Transverse colon (tissue), 4 donors: ENCODE results near the gene UNC5A. TPM values are rescaled to one million over a fixed set of nuclear protein-coding genes. Genes with fewer than 3 reads are reported as not detected.

Experiments used
- DNase-seq: peaks from one replicate; pipeline ENCODE4 v3.0.0-alpha.2; 2019
- H3K27ac ChIP-seq, 4 donors: fragments of 200-600 bp; sonication (generic); 2 replicates each; pipeline ENCODE4 v1.5.1; 2016 to 2018; ENCODE audit warnings: inconsistent platforms in 4 of 4
- H3K27me3 ChIP-seq: fragments of 200-600 bp; sonication (generic); 2 replicates; pipeline ENCODE4 v1.5.1; 2017; ENCODE audit warnings: inconsistent platforms
- H3K36me3 ChIP-seq, 4 donors: fragments of 200-600 bp; sonication (generic); 2 replicates each; pipeline ENCODE4 v1.5.1; 2017 to 2019; ENCODE audit warnings: inconsistent platforms in 4 of 4
- H3K4me1 ChIP-seq, 4 donors: fragments of 200-600 bp; sonication (generic); 2 replicates each; pipeline ENCODE4 v1.5.1; 2017 to 2020; ENCODE audit warnings: inconsistent platforms in 4 of 4
- H3K4me3 ChIP-seq, 4 donors: fragments of 200-600 bp; sonication (generic); 1 replicate in 1 of 4; 2 replicates in 3 of 4; pipeline versions ENCODE4 v1.5.1 to v1.6.1; 2017 to 2019; ENCODE audit warnings: inconsistent platforms in 4 of 4
- H3K9me3 ChIP-seq, 2 donors: fragments of 200-600 bp; sonication (generic); 2 replicates each; pipeline ENCODE4 v1.5.1; 2017 to 2019; ENCODE audit warnings: inconsistent platforms in 2 of 2
- EP300 ChIP-seq: sonication (generic); formaldehyde crosslinking; IDR thresholded peaks from one replicate; pipeline ENCODE4 v1.6.1; 2017; ENCODE audit warnings: antibody characterized with exemption, low read depth
- POLR2A ChIP-seq: fragments of 450-650 bp; IDR thresholded peaks from one replicate; pipeline ENCODE4 v1.6.1; 2016; ENCODE audit warnings: antibody characterized with exemption, mild to moderate bottlenecking, moderate library complexity
- POLR2AphosphoS5 ChIP-seq, 3 donors: sonication (generic); formaldehyde crosslinking; IDR thresholded peaks; one replicate each; pipeline ENCODE4 v1.6.1; 2016; ENCODE audit warnings: antibody characterized with exemption in 3 of 3
- WGBS, 2 donors: methylation state at CpG; one replicate each; pipeline ENCODE4 v1.1.5; 2018; ENCODE audit warnings: low coverage in 1 of 2; 5-methylcytosine and 5-hydroxymethylcytosine counted together
- in situ Hi-C, 4 donors: fragments of 200-750 bp; cut with MboI; loops; one replicate each; pipeline versions ENCODE4 v1.15.0 to v1.15.1; 2017; ENCODE audit warnings: low sequenced_read_pairs in 3 of 4, low pct_ligation_motif_present in 1 of 4, low pct_unique_long_range_greater_than_20kb in 1 of 4
- intact Hi-C: fragments of 100-400 bp; cut with DNase I; formaldehyde crosslinking; loops from one replicate; pipeline ENCODE4 v1.15.1; 2023; ENCODE audit warnings: low total_unique reads
- total RNA-seq, 4 donors: library from RNA; depleted of rRNA; stranded (reverse); fragments of >200 nt; gene quantifications; one replicate each; pipeline ENCODE4 v1.1.0, GENCODE V29; 2016
- TF ChIP-seq, protein P1 (sequence below), 5 experiments: fragments of 200-600 bp in 3 of 5; fragments of 450-650 bp in 2 of 5; sonication (generic) in 3 of 5; IDR thresholded peaks; 1 replicate in 2 of 5; 2 replicates in 3 of 5; pipeline ENCODE4 v1.5.1; 2016 to 2017; ENCODE audit warnings: antibody characterized with exemption in 5 of 5, inconsistent platforms in 3 of 5, mild to moderate bottlenecking in 2 of 5, moderate library complexity in 1 of 5

UNC5A gene
- total RNA-seq, 4 donors from 2014 or later = 0.32 TPM; not detected in 3

GRCh38 chr5:176799488-176799887 is 10.9 kb upstream of the UNC5A start:
- H3K27me3 ChIP-seq = peaks cover 53% of the 10 kb centered on the region

DNA sequence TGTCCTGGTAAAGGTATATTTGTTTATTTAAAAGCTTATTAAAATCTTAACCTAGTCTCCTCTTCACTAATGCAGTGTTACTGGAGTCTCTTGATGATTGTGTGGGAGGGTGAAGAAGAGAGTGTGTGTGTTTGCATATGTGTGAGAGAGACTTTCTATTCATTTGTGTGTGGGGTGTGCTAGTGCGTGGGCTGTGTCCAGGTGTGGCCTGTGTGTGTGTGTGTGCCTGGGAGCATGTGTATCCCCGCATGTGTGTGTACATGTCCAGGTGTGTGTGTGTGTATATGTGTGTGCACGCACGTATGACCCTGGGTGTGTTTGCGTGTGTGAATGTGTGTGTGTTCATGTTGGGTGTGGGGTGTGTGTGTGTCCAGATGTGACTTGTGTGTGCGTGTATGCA is 10.3 kb upstream of the UNC5A start:
- no peaks in the 10 kb centered on the region for H3K4me1 ChIP-seq
- in situ Hi-C loops (no loop called here), intact Hi-C loops (no loop called here)
- no peaks in the 10 kb centered on the region for H3K36me3 ChIP-seq
- H3K4me3 ChIP-seq = no peak overlapping the region
- H3K9me3 ChIP-seq = no peaks in the 10 kb centered on the region
- peaks cover 50% of the 10 kb centered on the region for H3K27me3 ChIP-seq
- TF ChIP-seq, protein P1, sequence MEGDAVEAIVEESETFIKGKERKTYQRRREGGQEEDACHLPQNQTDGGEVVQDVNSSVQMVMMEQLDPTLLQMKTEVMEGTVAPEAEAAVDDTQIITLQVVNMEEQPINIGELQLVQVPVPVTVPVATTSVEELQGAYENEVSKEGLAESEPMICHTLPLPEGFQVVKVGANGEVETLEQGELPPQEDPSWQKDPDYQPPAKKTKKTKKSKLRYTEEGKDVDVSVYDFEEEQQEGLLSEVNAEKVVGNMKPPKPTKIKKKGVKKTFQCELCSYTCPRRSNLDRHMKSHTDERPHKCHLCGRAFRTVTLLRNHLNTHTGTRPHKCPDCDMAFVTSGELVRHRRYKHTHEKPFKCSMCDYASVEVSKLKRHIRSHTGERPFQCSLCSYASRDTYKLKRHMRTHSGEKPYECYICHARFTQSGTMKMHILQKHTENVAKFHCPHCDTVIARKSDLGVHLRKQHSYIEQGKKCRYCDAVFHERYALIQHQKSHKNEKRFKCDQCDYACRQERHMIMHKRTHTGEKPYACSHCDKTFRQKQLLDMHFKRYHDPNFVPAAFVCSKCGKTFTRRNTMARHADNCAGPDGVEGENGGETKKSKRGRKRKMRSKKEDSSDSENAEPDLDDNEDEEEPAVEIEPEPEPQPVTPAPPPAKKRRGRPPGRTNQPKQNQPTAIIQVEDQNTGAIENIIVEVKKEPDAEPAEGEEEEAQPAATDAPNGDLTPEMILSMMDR (IDR thresholded peaks at IDR 0.05) = no peak
- TF ChIP-seq POLR2A (no peak), EP300 (no peak), POLR2AphosphoS5 (IDR thresholded peaks at IDR 0.05) (no peak)
- WGBS, 2 donors = 92% methylated on average over 6 of the region's 6 CpGs; no CpG with 5 or more reads in 1 of the 2 donors
- H3K27ac ChIP-seq = no peak overlapping the region
- DNase-seq = no peak

More at GRCh38 chr5:176799488-176799887, 10.9 kb upstream of the UNC5A start:
- no peak overlapping the region for H3K4me3 ChIP-seq
- WGBS, 2 donors = 80 to 85% methylated on average over 8 to 12 of the region's 12 CpGs
- in situ Hi-C loops = no loop called here
- no peak overlapping the region for H3K27ac ChIP-seq
- no peak for TF ChIP-seq POLR2AphosphoS5 (IDR thresholded peaks at IDR 0.05)
- TF ChIP-seq POLR2A = no peak
- TF ChIP-seq, protein P1 (IDR thresholded peaks at IDR 0.05) = no peak
- TF ChIP-seq EP300 = no peak
- intact Hi-C loops = no loop called here
- no peaks in the 10 kb centered on the region for H3K36me3 ChIP-seq
- H3K4me1 ChIP-seq = no peaks in the 10 kb centered on the region
- H3K9me3 ChIP-seq = no peaks in the 10 kb centered on the region
- DNase-seq = no peak

GRCh38 chr5:176802116-176802784 is 8.1 kb upstream of the UNC5A start:
- TF ChIP-seq, protein P1 (IDR thresholded peaks at IDR 0.05) = no peak
- TF ChIP-seq POLR2A = no peak
- H3K27me3 ChIP-seq = peaks cover 46% of the 10 kb centered on the region

DNA sequence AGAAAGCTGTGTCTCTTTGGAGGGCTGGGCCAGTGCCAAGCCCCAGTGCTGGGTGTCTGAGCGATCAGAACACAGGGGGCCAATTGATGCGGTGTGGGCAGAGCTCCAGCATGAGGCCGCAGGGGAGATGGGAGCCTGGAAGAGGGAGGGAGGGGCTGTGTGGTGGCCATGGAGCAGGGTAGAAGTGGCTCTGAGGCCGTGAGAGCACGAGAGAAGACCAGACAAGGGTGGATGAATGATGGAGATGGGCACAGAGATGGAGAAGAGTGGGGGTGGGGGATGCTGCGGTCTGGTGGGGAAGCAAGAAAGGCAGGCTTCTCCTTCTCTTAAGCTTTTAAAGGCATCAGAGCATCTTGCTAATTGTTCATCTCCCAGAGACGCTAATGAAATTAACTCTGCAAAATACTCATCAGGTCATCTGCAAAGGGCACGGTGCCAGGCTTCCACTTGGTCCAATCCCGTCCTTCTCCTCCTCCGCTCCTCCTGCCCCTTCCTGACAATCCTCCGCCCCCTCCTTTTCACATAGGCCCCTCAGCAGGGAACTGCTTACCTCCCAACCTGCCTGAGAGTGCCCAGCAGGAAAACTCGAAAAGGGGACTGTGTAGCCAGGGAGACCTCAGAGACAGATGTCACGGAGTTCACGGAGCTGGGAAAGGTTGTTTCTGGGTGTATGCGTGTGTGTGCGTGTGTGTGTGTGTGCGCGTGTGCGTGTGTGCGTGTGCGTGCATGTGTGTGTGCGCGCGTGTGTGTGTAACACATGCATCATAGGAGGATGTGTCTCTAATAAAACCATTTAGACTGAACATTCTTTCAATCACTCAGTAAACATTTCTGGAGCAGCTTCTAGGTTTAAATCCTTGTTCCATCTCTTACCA is 7.1 kb upstream of the UNC5A start:
- no peaks in the 10 kb centered on the region for H3K4me1 ChIP-seq
- TF ChIP-seq POLR2AphosphoS5 (IDR thresholded peaks at IDR 0.05) = no peak
- TF ChIP-seq EP300 = no peak
- no peak for TF ChIP-seq POLR2A
- TF ChIP-seq, protein P1 (IDR thresholded peaks at IDR 0.05) = no peak
- H3K27me3 ChIP-seq = peaks cover 46% of the 10 kb centered on the region
- intact Hi-C loops (no loop called here), in situ Hi-C loops (no loop called here)
- H3K4me3 ChIP-seq = no peak overlapping the region
- WGBS, 2 donors = 34 to 68% methylated on average over 7 to 24 of the region's 24 CpGs
- H3K27ac ChIP-seq = no peak overlapping the region
- H3K9me3 ChIP-seq = no peaks in the 10 kb centered on the region
- no peaks in the 10 kb centered on the region for H3K36me3 ChIP-seq
- DNase-seq = no peak

More at GRCh38 chr5:176802116-176802784, 8.1 kb upstream of the UNC5A start:
- Histone ChIP-seq H3K9me3 (no peaks in the 10 kb centered on the region), H3K4me1 (no peaks in the 10 kb centered on the region), H3K27ac (no peak overlapping the region), H3K4me3 (no peak overlapping the region), H3K36me3 (no peaks in the 10 kb centered on the region)
- 88% methylated on average over 8 of the region's 8 CpGs; no CpG with 5 or more reads in 1 of the 2 donors for WGBS, 2 donors
- in situ Hi-C loops = no loop called here
- intact Hi-C loops = no loop called here
- DNase-seq = no peak
